ENCODE results near the gene AMBN.
"Not testable (repeated sequence)": the region's sequence is repeated elsewhere in the genome, so short reads cannot be mapped to it uniquely, and the experiment has no call there.

AMBN gene

GRCh38 chr4:70607334-70607853 lies 15.3 kb downstream of the AMBN start:
- DNase-seq (ENCODE audit: low read depth in 2 of 3, low spot score in 2 of 3) = no peak

- DNase-seq (ENCODE audit: low read depth in 2 of 3, low spot score in 2 of 3) = no peak
Measured at GRCh38 chr4:70608324-70608723, 16.3 kb downstream of the AMBN start.

GRCh38 chr4:70613306-70614183 lies 21.5 kb downstream of the AMBN start:
- DNase-seq (ENCODE audit: low read depth in 2 of 3, low spot score in 2 of 3) = no peak

- no peak for DNase-seq (ENCODE audit: low read depth in 2 of 3, low spot score in 2 of 3)
Measured at GRCh38 chr4:70614184-70614555, 22.1 kb downstream of the AMBN start.

DNA sequence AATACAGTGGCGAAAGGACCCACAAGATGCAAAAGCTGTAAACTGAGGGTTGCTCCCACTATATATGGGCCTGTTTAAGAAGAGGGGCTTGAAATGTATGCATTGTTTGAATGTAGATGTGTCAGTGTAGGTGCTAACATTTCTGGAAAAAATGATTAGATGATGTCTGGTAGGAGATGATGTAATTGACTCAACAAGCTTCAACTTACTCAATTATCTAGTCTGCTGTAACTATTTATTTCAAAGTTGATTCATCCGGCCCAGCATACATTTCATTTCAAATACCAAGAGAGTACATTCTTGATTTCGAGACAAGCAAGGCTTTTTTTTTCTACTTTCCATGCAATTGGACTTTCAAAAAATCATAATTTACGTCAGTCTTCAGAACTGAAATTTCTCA lies 27.2 kb downstream of the AMBN start:
- DNase-seq (ENCODE audit: low read depth in 2 of 3, low spot score in 2 of 3) = no peak

GRCh38 chr4:70619778-70620177 lies 27.7 kb downstream of the AMBN start:
- DNase-seq (ENCODE audit: low read depth in 2 of 3, low spot score in 2 of 3) = no peak

DNA sequence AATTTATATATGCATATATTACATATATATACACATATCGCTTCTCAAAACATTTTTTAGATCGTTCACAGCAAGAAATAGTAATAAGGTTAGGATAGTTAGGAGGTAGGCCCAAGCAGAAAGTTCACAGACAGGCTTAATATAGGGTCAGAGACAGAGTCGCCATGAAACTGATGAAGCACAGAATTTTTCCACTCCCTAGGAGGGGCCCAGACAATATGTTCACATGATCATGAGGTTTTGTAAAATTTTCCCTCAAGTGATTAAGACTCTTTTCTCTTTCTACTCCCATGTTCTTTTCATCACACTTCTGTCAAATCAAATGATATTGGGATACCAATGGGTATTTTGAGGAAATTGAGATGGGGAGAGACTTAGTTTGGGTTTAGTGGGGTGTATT lies 31.3 kb downstream of the AMBN start:
- no peak for DNase-seq (ENCODE audit: low read depth in 2 of 3, low spot score in 2 of 3)

DNA sequence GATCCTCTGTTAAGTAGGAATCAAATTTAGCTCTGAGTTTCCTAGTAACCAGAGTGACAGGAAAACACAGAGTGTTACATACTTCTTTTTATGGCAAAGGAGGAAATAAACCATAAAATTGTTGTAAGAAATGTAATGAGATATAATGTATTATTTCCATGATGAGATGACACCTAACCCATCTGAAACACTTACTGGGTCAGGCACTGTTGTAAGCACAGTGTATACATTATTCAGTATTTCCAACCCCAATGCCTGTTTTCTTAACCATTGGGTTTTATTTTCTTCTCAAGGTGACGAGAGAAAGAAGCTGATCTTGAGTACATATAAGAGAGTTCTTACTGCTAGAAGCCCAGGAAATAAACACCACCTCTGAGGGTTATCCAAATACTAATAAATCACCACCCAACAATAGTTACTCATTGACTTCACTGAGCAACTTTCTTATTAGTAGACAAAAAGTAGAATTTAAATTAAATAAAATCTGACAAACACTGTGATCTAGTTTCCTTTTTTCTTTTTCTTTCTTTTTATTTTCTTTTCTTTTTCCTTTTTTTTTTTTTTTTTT lies 32.3 kb downstream of the AMBN start:
- no peak for DNase-seq (ENCODE audit: low read depth in 2 of 3, low spot score in 2 of 3)

DNA sequence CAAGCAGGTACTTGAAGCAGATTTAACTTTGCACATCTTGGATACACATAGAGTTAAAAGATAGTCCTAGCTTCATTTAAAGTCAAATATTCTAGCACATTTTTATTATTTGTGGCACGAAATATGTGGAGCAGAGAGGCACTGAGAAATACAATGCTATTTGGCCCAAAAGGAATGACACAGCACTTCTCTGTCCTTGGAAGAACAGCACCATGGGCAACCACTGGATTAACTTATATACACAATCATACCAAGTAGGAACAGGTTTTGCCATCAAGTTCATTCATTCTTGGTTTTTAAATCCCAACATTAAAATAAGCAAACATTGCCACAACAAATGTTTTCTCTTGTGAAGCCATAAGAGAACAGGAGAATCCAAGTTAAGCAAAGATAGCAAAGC lies 35.6 kb downstream of the AMBN start:
- DNase-seq (ENCODE audit: low read depth in 2 of 3, low spot score in 2 of 3) = no peak

- no peak for DNase-seq (ENCODE audit: low read depth in 2 of 3, low spot score in 2 of 3)
Measured at GRCh38 chr4:70628444-70628843, 36.4 kb downstream of the AMBN start, which contains the start of gene ENAM. Gene ENAM (plus strand): TSS chr4:70628744. CDS start chr4:70629501, 757 bp downstream.

DNA sequence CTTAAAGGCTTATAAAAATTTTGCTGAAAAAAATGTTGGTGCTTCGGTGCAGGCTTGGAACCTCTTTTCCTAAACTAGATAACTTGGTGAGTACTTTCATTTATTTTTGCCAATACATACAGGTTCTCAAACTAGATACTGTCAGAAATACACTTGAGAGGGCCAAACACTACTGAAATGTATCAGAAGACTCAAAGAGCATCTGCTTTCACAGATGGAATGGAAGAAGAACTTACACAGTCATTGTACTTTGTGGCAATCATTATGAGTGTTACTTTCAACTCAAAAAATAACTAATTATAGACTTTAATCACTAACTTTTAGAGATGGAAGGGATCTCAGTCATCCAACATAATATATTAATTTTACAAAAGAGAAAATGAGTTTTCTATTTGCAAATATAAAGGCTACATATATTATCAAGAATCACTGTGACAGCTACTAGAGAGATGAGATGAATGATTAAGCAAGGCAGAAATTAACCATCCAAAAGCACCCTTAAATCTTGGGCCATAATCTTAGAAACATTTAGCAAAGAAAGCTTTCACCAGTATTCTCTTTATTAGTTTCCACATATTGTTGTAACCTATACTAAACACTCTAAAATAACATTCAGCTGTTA lies 37.5 kb downstream of the AMBN start:
- no peak for DNase-seq (ENCODE audit: low read depth in 2 of 3, low spot score in 2 of 3)

DNA sequence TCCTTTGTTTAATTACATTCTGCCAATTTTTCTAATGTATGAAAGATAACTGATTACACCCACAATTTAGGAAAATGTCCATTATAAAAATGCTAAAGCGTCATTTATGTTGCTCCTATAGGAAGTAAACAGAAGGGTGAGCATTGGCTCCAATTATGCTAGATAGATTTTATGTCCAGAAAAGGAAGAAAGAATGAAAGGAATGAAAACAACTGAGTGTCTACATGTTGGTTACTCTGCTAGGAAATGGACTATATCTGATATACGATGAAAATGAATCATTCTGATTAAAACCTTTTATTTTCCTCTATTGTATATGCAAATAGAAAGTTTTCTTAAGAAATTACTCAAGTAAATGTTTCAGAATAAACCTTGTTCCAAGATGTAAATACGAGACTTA lies 38.1 kb downstream of the AMBN start:
- DNase-seq (ENCODE audit: low read depth in 2 of 3, low spot score in 2 of 3) = no peak

- no peak for DNase-seq (ENCODE audit: low read depth in 2 of 3, low spot score in 2 of 3)
Measured at GRCh38 chr4:70632028-70632427, 40.0 kb downstream of the AMBN start.

- DNase-seq (ENCODE audit: low read depth in 2 of 3, low spot score in 2 of 3) = no peak
Measured at GRCh38 chr4:70634482-70634881, 42.4 kb downstream of the AMBN start.

- DNase-seq (ENCODE audit: low read depth in 2 of 3, low spot score in 2 of 3) = no peak
Measured at GRCh38 chr4:70637239-70637913, 45.3 kb downstream of the AMBN start.

DNA sequence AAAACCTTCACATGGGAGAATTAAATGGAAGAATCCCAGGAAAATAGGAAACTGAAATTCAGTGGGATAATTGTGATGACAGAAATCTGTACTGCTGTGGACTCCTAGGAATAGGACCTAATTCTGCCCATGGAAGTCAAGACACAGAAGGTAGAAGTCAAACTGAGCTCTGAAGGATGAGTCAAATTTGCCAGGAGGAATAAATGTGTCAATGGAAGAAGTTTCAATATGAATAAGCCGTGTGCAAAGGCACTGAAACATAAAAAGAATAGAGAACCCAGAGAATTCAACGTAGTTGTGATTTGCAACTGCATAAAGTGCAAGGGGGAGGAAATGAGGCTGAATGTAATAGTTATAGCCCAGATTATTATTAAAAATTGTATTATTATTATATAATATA lies 48.1 kb downstream of the AMBN start:
- no peak for DNase-seq (ENCODE audit: low read depth in 2 of 3, low spot score in 2 of 3)

GRCh38 chr4:70650741-70651140 lies 58.7 kb downstream of the AMBN start:
- DNase-seq (ENCODE audit: low read depth in 2 of 3, low spot score in 2 of 3) = not testable (repeated sequence)

DNA sequence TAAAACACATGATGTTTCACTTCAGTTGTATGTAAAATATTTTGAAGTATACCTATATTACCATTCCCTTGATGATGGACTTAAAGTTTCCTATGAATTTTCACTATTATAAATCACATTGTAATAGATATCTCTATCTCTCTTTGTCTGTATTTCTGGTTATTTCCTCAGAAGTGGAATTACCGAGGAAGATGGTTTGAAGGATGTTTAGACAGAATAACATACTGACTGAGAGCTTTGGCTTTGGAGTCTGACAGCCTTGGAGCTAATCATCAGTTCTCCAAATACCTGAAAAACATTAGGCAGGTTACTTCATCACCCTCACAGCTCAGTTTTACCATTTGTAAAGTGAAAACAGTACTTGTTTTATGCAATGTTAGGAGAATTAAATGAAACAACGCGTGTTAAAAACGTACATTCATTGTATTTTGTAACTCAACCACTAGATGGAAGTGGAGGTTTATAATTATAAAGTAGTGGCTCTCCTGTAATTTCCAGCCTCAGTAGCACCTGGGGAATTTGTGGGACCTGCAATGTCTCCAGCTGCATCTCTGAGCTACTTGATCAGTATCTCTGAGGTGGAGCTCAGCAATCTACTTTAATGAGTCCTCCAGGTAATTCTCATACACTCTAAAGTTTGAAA lies 59.9 kb downstream of the AMBN start:
- no peak for DNase-seq (ENCODE audit: low read depth in 2 of 3, low spot score in 2 of 3)

DNA sequence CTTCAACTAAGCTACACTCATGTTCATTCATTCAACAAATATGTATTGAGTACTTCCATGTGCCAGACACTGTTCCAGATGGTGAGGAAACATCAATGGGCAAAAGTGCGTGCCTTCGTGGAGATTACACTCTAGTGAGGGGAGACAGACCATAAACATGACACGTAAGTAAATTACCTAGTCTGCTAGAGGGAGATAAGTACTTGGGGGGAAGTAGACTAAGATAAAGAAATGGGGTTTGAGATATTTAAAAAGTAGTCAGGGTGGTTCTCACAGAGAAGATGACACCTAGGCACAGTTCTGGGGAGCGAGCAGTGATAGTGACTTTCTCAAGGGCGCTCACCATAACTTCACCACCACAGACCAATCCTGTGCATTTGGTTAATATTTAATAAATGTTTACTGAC lies 62.6 kb downstream of the AMBN start:
- no peak for DNase-seq (ENCODE audit: low read depth in 2 of 3, low spot score in 2 of 3)

Data from activated CD8-positive, alpha-beta memory T cell treated with anti-CD3 and anti-CD28 coated beads for 48 hours (primary cell).